Neural cell (in vitro differentiated cells): ENCODE results near the gene OSBP2. TPM values are rescaled to one million over a fixed set of nuclear protein-coding genes. Genes with fewer than 3 reads are reported as not detected.
A peak's percentile ranks its signal among the peaks of the same experiment; 100 is the strongest.

Experiments
- H2AFZ ChIP-seq: fragments of 200-600, 300-800 bp; sonication (generic), shearing (Covaris generic); 2 replicates; pipeline ENCODE4 v1.6.0; 2014; ENCODE audit warnings: low read depth, mild to moderate bottlenecking, antibody characterized with exemption, low read length, moderate library complexity
- H3F3A ChIP-seq: fragments of 200-600 bp; shearing (Covaris generic); 2 replicates; pipeline ENCODE4 v1.6.1; 2016; ENCODE audit warnings: mild to moderate bottlenecking, moderate library complexity, mixed read lengths, antibody characterized with exemption, low read length; ENCODE audit not compliant: insufficient read depth, poor library complexity, severe bottlenecking
- H3K27ac ChIP-seq: fragments of 200-600, 300-800 bp; sonication (generic), shearing (Covaris generic); 2 replicates; pipeline ENCODE4 v1.5.1; 2014; ENCODE audit warnings: mild to moderate bottlenecking, low read length, moderate library complexity
- H3K27me3 ChIP-seq: fragments of 300-800, 200-600 bp; sonication (generic), shearing (Covaris generic); 2 replicates; pipeline ENCODE4 v1.6.0; 2014; ENCODE audit warnings: mild to moderate bottlenecking, low read depth, low read length, moderate library complexity; ENCODE audit not compliant: insufficient read depth
- H3K36me3 ChIP-seq: fragments of 300-800, 200-600 bp; sonication (generic), shearing (Covaris generic); 2 replicates; pipeline ENCODE4 v1.5.1; 2014; ENCODE audit warnings: mild to moderate bottlenecking, antibody characterized with exemption, low read length, moderate library complexity; ENCODE audit not compliant: insufficient read depth
- H3K4me2 ChIP-seq: fragments of 300-800, 200-600 bp; sonication (generic), shearing (Covaris generic); 2 replicates; pipeline ENCODE4 v1.6.0; 2014; ENCODE audit warnings: mild to moderate bottlenecking, low read length
- H3K4me3 ChIP-seq: fragments of 300-800, 200-600 bp; sonication (generic), shearing (Covaris generic); 2 replicates; pipeline ENCODE4 v1.5.1; 2014; ENCODE audit warnings: mild to moderate bottlenecking, low read length, moderate library complexity
- H3K79me2 ChIP-seq: fragments of 200-600 bp; shearing (Covaris generic); replicated peaks from 2 replicates; pipeline ENCODE4 v1.6.0; 2014; ENCODE audit warnings: mild to moderate bottlenecking, low read length, moderate library complexity; ENCODE audit not compliant: insufficient read depth
- H3K9ac ChIP-seq: fragments of 300-800, 200-600 bp; sonication (generic), shearing (Covaris generic); 2 replicates; pipeline ENCODE4 v1.6.1; 2016; ENCODE audit warnings: mild to moderate bottlenecking, low read length, mixed read lengths
- H3K9me2 ChIP-seq: fragments of 200-600 bp; shearing (Covaris generic); 2 replicates; pipeline ENCODE4 v1.6.1; 2016; ENCODE audit warnings: mild to moderate bottlenecking, low read length, mixed read lengths; ENCODE audit not compliant: insufficient read depth
- H3K9me3 ChIP-seq: fragments of 200-600, 300-800 bp; sonication (generic), shearing (Covaris generic); 2 replicates; pipeline ENCODE4 v1.6.1; 2016; ENCODE audit warnings: mild to moderate bottlenecking, mixed run types, low read length, moderate library complexity, mixed read lengths
- H4K20me1 ChIP-seq: fragments of 200-600 bp; shearing (Covaris generic); 2 replicates; pipeline ENCODE4 v1.6.1; 2016; ENCODE audit warnings: mild to moderate bottlenecking, mixed run types; ENCODE audit not compliant: insufficient read depth
- EP300 ChIP-seq: fragments of 450-650 bp; conservative IDR thresholded peaks from 2 replicates; pipeline ENCODE4 v1.6.1; 2014; ENCODE audit warnings: antibody characterized with exemption, mild to moderate bottlenecking, moderate library complexity; ENCODE audit not compliant: poor library complexity, severe bottlenecking
- EZH2 ChIP-seq: fragments of 200-600, 300-800 bp; shearing (Covaris generic), sonication (generic); IDR thresholded peaks from 2 replicates; pipeline ENCODE4 v1.6.1; 2014; ENCODE audit warnings: antibody characterized with exemption, low read length, borderline replicate concordance, mild to moderate bottlenecking; ENCODE audit not compliant: insufficient read depth, poor library complexity, severe bottlenecking
- MXI1 ChIP-seq: fragments of 450-650 bp; conservative IDR thresholded peaks from 2 replicates; pipeline ENCODE4 v1.6.1; 2014; ENCODE audit warnings: antibody characterized with exemption, mild to moderate bottlenecking; ENCODE audit not compliant: poor library complexity, severe bottlenecking
- POLR2AphosphoS5 ChIP-seq: IDR thresholded peaks from 2 replicates; pipeline ENCODE4 v1.6.1; 2012
- RAD21 ChIP-seq: fragments of 450-650 bp; conservative IDR thresholded peaks from 2 replicates; pipeline ENCODE4 v1.6.1; 2014; ENCODE audit warnings: antibody characterized with exemption, mild to moderate bottlenecking, moderate library complexity
- SMC3 ChIP-seq: fragments of 450-650 bp; conservative IDR thresholded peaks from 2 replicates; pipeline ENCODE4 v1.6.1; 2014; ENCODE audit warnings: antibody characterized with exemption, mild to moderate bottlenecking, moderate library complexity; ENCODE audit not compliant: poor library complexity
- TAF1 ChIP-seq: IDR thresholded peaks from 2 replicates; pipeline ENCODE4 v1.6.1; 2012; ENCODE audit warnings: low read depth
- polyA plus RNA-seq: library from polyadenylated mRNA; depleted of rRNA; stranded (reverse); fragments of >200 nt; gene quantifications from 2 replicates; pipeline ENCODE4 v1.2.3, GENCODE V29; 2014
- TF ChIP-seq, protein P1 (sequence below): fragments of 450-650 bp; IDR thresholded peaks from 2 replicates; pipeline ENCODE4 v1.5.1; 2014; ENCODE audit warnings: antibody characterized with exemption, mild to moderate bottlenecking, moderate library complexity; ENCODE audit not compliant: poor library complexity, severe bottlenecking
- TF ChIP-seq, protein P2 (sequence below): IDR thresholded peaks from 2 replicates; pipeline ENCODE4 v1.6.1; 2012; ENCODE audit warnings: borderline replicate concordance

The OSBP2 gene
- polyA plus RNA-seq, 1 donor from 2014 or later, result 8.7 TPM

DNA sequence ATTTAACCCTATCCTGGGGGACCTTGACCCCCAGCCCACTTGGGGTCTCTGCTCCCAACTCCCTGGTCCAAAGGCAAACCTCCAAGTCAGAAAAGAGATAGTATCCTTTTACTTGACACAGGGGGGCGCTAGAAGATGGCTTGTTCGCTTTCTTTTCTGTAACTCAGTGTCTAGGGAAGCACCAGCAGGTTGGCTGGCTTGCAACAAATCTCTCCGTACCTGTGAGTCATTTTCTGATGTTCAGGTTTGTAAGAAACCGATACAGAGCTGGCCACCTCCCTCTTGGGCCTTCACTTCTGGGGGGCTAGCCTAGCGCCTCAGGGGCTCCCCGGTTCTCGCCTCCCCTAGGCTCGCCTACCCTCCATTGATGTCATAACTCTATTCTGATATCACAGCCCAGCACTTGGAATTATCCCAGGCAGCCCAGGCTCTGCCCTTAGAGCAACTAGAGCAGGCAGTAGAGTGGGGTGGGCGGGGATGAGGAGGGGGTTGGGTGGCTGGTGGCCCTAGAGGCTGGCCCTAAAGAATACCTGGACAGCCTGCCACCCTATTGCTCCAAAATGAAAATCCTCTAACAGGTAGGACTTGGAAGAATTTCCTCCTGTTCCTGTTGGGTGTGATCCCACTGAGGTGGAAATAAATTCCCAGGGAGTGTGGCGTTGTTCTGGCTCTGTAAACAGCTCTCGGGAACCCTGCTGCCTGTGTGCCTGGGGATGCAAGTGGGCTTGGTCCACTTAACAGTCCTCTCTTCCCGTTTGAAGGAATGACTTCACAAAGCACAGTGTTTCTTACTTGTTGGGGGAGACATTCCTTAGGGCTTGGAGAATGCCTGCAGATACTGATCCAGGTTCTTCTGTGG is 69.4 kb downstream of the OSBP2 start:
- H3K27me3 ChIP-seq, result no peaks in the 10 kb centered on the region
- H3K9ac ChIP-seq, result no peak overlapping the region
- H3K9me3 ChIP-seq, result no peaks in the 10 kb centered on the region
- no peak overlapping the region for H3K4me2 ChIP-seq
- no peak overlapping the region for H3K4me3 ChIP-seq
- H3F3A ChIP-seq, result no peaks in the 10 kb centered on the region
- no peak overlapping the region for H2AFZ ChIP-seq
- H3K9me2 ChIP-seq, result no peaks in the 10 kb centered on the region
- H3K36me3 ChIP-seq, result no peaks in the 10 kb centered on the region
- H3K27ac ChIP-seq, result no peak overlapping the region
- H3K79me2 ChIP-seq, result no peaks in the 10 kb centered on the region
- TF ChIP-seq POLR2AphosphoS5 (no peak), MXI1 (no peak), RAD21 (peak; percentile 85), SMC3 (peak; percentile 79)
- TF ChIP-seq, protein P1, sequence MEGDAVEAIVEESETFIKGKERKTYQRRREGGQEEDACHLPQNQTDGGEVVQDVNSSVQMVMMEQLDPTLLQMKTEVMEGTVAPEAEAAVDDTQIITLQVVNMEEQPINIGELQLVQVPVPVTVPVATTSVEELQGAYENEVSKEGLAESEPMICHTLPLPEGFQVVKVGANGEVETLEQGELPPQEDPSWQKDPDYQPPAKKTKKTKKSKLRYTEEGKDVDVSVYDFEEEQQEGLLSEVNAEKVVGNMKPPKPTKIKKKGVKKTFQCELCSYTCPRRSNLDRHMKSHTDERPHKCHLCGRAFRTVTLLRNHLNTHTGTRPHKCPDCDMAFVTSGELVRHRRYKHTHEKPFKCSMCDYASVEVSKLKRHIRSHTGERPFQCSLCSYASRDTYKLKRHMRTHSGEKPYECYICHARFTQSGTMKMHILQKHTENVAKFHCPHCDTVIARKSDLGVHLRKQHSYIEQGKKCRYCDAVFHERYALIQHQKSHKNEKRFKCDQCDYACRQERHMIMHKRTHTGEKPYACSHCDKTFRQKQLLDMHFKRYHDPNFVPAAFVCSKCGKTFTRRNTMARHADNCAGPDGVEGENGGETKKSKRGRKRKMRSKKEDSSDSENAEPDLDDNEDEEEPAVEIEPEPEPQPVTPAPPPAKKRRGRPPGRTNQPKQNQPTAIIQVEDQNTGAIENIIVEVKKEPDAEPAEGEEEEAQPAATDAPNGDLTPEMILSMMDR, result peak; percentile 79
- H4K20me1 ChIP-seq, result no peaks in the 10 kb centered on the region

DNA sequence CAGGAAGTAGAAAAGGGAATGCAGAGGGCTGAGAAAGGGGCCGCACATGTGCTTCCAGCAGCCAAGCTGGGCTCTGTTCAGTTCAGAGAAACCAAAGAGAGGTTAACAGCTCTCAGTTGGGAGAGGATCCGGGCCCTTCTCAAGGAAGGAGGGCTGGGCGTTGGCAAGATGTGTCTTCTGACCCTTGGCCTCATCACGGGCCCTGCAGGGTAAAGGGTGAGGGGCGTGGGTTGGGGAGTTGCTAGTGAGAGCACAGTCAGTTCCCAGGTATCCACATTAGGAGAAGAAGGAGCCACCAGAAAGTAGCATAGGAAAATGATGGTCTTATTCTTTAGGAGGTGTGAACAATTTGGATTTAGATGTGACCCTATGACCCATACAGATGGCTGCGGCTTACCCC is 73.0 kb downstream of the OSBP2 start:
- Histone ChIP-seq H3K4me2 (no peak overlapping the region), H3K36me3 (no peaks in the 10 kb centered on the region), H3K9me3 (no peaks in the 10 kb centered on the region), H4K20me1 (no peaks in the 10 kb centered on the region), H3K27me3 (no peaks in the 10 kb centered on the region), H3K79me2 (no peaks in the 10 kb centered on the region), H3K27ac (no peak overlapping the region), H3K9ac (no peak overlapping the region), H2AFZ (no peak overlapping the region), H3F3A (no peaks in the 10 kb centered on the region), H3K4me3 (no peak overlapping the region), H3K9me2 (no peaks in the 10 kb centered on the region)
- TF ChIP-seq SMC3 (no peak), EP300 (no peak), RAD21 (no peak), TAF1 (no peak), EZH2 (no peak), MXI1 (no peak), POLR2AphosphoS5 (no peak)
- TF ChIP-seq, protein P1, result no peak
- TF ChIP-seq, protein P2, sequence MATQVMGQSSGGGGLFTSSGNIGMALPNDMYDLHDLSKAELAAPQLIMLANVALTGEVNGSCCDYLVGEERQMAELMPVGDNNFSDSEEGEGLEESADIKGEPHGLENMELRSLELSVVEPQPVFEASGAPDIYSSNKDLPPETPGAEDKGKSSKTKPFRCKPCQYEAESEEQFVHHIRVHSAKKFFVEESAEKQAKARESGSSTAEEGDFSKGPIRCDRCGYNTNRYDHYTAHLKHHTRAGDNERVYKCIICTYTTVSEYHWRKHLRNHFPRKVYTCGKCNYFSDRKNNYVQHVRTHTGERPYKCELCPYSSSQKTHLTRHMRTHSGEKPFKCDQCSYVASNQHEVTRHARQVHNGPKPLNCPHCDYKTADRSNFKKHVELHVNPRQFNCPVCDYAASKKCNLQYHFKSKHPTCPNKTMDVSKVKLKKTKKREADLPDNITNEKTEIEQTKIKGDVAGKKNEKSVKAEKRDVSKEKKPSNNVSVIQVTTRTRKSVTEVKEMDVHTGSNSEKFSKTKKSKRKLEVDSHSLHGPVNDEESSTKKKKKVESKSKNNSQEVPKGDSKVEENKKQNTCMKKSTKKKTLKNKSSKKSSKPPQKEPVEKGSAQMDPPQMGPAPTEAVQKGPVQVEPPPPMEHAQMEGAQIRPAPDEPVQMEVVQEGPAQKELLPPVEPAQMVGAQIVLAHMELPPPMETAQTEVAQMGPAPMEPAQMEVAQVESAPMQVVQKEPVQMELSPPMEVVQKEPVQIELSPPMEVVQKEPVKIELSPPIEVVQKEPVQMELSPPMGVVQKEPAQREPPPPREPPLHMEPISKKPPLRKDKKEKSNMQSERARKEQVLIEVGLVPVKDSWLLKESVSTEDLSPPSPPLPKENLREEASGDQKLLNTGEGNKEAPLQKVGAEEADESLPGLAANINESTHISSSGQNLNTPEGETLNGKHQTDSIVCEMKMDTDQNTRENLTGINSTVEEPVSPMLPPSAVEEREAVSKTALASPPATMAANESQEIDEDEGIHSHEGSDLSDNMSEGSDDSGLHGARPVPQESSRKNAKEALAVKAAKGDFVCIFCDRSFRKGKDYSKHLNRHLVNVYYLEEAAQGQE, result no peak
